ENCODE data around the gene PNLIPRP2. TPM values are rescaled to one million over a fixed set of nuclear protein-coding genes. Genes with fewer than 3 reads are reported as not detected.
A peak's percentile ranks its signal among the peaks of the same experiment; 100 is the strongest.

Gene PNLIPRP2
- total RNA-seq, 1 experiment from 2014 or later: 0.28 TPM

DNA sequence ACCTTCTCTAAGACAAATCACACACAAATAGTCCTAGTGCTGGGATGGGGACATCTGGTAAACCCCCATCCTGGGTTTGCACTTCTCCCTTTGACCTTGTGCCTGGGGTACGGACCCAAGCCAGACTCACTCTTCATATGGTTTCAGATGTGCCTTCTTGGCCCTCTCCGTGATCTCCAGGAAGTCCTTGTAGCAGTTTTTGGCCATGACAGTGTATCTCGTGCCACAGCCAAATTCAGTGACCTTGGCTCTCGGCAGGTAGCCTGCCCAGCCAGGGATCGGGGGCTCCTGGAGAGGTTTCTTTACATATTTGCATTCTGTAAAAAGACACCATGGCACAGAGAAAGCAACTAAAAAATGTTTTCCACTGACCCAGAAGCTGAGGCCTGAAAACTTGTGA is 43.9 kb downstream of the PNLIPRP2 start:
- TF ChIP-seq RORB (CRISPR knock-in tag; IDR thresholded peaks at IDR 0.05) (no peak), ZNF423 (CRISPR knock-in tag; IDR thresholded peaks at IDR 0.05) (0 out of 2 replicates have a peak, but pooled peaks have one; percentile 9)
- TF ChIP-seq, protein P1, sequence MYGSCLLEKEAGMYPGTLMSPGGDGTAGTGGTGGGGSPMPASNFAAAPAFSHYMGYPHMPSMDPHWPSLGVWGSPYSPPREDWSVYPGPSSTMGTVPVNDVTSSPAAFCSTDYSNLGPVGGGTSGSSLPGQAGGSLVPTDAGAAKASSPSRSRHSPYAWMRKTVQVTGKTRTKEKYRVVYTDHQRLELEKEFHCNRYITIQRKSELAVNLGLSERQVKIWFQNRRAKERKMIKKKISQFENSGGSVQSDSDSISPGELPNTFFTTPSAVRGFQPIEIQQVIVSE (CRISPR knock-in tag; IDR thresholded peaks at IDR 0.05; ENCODE audit: borderline replicate concordance): no peak
- Mint-ChIP-seq H3K4me1 (peaks cover 23% of the 10 kb centered on the region), H3K4me3 (no peak overlapping the region), H3K36me3 (peaks cover 32% of the 10 kb centered on the region), H3K27me3 (ENCODE audit: low read depth) (no peaks in the 10 kb centered on the region), H3K27ac (peak overlapping the region; percentile 29; the same call in 1 of the 2 replicates), H3K9me3 (peaks cover 6% of the 10 kb centered on the region)
- POLR2A ChIA-PET: no interaction called here
- ATAC-seq (no peak), DNase-seq (ENCODE audit: low spot score) (no peak)
- CTCF ChIA-PET: no interaction called here

DNA sequence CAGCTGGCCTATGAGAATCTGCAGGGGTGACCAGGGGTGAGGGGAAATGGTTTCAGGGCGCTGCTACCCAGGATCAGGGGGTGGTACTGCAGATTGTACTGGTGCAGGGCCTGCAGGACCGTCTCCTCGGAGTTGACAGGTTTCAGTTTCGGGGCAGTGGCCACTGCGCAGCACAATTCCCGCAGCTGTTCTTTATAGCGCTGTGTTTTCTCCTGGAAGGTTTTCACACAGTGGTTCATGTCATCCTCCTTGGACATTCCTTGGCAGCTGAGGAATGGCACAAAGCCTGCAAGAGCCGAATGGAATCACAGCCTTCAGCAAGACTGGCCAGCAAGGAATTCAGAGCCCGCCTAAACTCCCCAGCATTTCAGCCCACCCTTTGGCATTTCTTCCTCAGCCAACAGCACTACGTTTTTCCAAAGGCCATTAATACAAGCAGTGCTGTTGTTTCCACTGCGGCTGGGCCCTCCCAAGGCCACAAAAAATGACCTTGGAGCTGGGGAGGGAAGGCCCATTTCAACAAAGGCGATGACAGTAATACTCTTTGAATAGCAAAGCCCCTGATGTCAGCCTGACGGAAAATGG is 44.9 kb downstream of the PNLIPRP2 start:
- H3K9me3 Mint-ChIP-seq: peaks cover 6% of the 10 kb centered on the region
- no peak for ATAC-seq
- H3K27me3 Mint-ChIP-seq (ENCODE audit: low read depth): no peaks in the 10 kb centered on the region
- no peak overlapping the region for H3K4me3 Mint-ChIP-seq
- H3K36me3 Mint-ChIP-seq: peaks cover 32% of the 10 kb centered on the region
- TF ChIP-seq, protein P2, sequence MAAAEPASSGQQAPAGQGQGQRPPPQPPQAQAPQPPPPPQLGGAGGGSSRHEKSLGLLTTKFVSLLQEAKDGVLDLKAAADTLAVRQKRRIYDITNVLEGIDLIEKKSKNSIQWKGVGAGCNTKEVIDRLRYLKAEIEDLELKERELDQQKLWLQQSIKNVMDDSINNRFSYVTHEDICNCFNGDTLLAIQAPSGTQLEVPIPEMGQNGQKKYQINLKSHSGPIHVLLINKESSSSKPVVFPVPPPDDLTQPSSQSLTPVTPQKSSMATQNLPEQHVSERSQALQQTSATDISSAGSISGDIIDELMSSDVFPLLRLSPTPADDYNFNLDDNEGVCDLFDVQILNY (CRISPR knock-in tag; IDR thresholded peaks at IDR 0.05): no peak
- 0 out of 2 replicates have a peak, but pooled peaks have one; percentile 23 for TF ChIP-seq GABPB1 (CRISPR knock-in tag; IDR thresholded peaks at IDR 0.05)
- TF ChIP-seq TP53 (CRISPR knock-in tag; IDR thresholded peaks at IDR 0.05): no peak
- TF ChIP-seq ZNF416 (CRISPR knock-in tag; IDR thresholded peaks at IDR 0.05): no peak
- TF ChIP-seq, protein P3, sequence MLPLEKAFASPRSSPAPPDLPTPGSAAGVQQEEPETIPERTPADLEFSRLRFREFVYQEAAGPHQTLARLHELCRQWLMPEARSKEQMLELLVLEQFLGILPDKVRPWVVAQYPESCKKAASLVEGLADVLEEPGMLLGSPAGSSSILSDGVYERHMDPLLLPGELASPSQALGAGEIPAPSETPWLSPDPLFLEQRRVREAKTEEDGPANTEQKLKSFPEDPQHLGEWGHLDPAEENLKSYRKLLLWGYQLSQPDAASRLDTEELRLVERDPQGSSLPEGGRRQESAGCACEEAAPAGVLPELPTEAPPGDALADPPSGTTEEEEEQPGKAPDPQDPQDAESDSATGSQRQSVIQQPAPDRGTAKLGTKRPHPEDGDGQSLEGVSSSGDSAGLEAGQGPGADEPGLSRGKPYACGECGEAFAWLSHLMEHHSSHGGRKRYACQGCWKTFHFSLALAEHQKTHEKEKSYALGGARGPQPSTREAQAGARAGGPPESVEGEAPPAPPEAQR (CRISPR knock-in tag; IDR thresholded peaks at IDR 0.05): no peak
- peaks cover 27% of the 10 kb centered on the region for H3K4me1 Mint-ChIP-seq
- POLR2A ChIA-PET: no interaction called here
- H3K27ac Mint-ChIP-seq: no peak overlapping the region
- no peak for DNase-seq (ENCODE audit: low spot score)
- CTCF ChIA-PET: no interaction called here

DNA sequence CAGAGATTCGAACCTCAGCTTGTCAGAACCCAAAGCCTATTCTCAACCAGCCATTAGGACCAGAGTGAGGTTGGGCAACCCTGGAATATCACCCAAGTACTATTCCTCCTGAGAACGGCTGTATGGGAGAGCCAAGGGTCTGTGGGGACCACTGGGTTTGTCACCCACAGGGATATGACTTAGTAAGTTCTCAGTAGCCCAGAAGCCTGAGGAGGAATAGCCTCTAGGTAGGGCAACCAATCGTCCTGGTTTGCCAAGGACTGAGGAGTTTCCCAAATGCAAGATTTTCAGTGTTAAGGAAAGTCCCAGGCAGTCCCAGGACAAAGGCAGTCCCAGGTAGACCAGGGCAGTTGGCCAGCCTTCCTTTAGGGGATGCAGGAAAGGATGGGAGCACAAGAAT is 46.7 kb downstream of the PNLIPRP2 start:
- Mint-ChIP-seq H3K27me3 (ENCODE audit: low read depth) (no peaks in the 10 kb centered on the region), H3K9me3 (peaks cover 6% of the 10 kb centered on the region), H3K4me3 (no peak overlapping the region), H3K36me3 (peaks cover 30% of the 10 kb centered on the region), H3K27ac (no peak overlapping the region), H3K4me1 (peaks cover 40% of the 10 kb centered on the region)
- ChIA-PET POLR2A (no interaction called here), CTCF (no interaction called here)
- ATAC-seq (no peak), DNase-seq (ENCODE audit: low spot score) (no peak)
- TF ChIP-seq, protein P4, sequence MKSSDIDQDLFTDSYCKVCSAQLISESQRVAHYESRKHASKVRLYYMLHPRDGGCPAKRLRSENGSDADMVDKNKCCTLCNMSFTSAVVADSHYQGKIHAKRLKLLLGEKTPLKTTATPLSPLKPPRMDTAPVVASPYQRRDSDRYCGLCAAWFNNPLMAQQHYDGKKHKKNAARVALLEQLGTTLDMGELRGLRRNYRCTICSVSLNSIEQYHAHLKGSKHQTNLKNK (CRISPR knock-in tag; IDR thresholded peaks at IDR 0.05): no peak
- TF ChIP-seq, protein P5, sequence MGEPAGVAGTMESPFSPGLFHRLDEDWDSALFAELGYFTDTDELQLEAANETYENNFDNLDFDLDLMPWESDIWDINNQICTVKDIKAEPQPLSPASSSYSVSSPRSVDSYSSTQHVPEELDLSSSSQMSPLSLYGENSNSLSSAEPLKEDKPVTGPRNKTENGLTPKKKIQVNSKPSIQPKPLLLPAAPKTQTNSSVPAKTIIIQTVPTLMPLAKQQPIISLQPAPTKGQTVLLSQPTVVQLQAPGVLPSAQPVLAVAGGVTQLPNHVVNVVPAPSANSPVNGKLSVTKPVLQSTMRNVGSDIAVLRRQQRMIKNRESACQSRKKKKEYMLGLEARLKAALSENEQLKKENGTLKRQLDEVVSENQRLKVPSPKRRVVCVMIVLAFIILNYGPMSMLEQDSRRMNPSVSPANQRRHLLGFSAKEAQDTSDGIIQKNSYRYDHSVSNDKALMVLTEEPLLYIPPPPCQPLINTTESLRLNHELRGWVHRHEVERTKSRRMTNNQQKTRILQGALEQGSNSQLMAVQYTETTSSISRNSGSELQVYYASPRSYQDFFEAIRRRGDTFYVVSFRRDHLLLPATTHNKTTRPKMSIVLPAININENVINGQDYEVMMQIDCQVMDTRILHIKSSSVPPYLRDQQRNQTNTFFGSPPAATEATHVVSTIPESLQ (CRISPR knock-in tag; IDR thresholded peaks at IDR 0.05): no peak
- no peak for TF ChIP-seq CBFB (CRISPR knock-in tag; IDR thresholded peaks at IDR 0.05; ENCODE audit: low read depth)
- no peak for TF ChIP-seq ELF4 (CRISPR knock-in tag; IDR thresholded peaks at IDR 0.05; ENCODE audit: low read depth)
- no peak for TF ChIP-seq IRF2 (CRISPR knock-in tag; IDR thresholded peaks at IDR 0.05; ENCODE audit: borderline replicate concordance, low read depth)
- TF ChIP-seq, protein P6, sequence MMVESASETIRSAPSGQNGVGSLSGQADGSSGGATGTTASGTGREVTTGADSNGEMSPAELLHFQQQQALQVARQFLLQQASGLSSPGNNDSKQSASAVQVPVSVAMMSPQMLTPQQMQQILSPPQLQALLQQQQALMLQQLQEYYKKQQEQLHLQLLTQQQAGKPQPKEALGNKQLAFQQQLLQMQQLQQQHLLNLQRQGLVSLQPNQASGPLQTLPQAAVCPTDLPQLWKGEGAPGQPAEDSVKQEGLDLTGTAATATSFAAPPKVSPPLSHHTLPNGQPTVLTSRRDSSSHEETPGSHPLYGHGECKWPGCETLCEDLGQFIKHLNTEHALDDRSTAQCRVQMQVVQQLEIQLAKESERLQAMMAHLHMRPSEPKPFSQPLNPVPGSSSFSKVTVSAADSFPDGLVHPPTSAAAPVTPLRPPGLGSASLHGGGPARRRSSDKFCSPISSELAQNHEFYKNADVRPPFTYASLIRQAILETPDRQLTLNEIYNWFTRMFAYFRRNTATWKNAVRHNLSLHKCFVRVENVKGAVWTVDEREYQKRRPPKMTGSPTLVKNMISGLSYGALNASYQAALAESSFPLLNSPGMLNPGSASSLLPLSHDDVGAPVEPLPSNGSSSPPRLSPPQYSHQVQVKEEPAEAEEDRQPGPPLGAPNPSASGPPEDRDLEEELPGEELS (CRISPR knock-in tag; IDR thresholded peaks at IDR 0.05): no peak
- TF ChIP-seq, protein P7, sequence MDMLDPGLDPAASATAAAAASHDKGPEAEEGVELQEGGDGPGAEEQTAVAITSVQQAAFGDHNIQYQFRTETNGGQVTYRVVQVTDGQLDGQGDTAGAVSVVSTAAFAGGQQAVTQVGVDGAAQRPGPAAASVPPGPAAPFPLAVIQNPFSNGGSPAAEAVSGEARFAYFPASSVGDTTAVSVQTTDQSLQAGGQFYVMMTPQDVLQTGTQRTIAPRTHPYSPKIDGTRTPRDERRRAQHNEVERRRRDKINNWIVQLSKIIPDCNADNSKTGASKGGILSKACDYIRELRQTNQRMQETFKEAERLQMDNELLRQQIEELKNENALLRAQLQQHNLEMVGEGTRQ (CRISPR knock-in tag; IDR thresholded peaks at IDR 0.05): no peak
- no peak for TF ChIP-seq SMAD3 (CRISPR knock-in tag; IDR thresholded peaks at IDR 0.05; ENCODE audit: borderline replicate concordance)
- no peak for TF ChIP-seq ETV6 (CRISPR knock-in tag; IDR thresholded peaks at IDR 0.05)
- TF ChIP-seq ZNF121 (CRISPR knock-in tag; IDR thresholded peaks at IDR 0.05): no peak
- TF ChIP-seq, protein P8, sequence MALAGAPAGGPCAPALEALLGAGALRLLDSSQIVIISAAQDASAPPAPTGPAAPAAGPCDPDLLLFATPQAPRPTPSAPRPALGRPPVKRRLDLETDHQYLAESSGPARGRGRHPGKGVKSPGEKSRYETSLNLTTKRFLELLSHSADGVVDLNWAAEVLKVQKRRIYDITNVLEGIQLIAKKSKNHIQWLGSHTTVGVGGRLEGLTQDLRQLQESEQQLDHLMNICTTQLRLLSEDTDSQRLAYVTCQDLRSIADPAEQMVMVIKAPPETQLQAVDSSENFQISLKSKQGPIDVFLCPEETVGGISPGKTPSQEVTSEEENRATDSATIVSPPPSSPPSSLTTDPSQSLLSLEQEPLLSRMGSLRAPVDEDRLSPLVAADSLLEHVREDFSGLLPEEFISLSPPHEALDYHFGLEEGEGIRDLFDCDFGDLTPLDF (CRISPR knock-in tag; IDR thresholded peaks at IDR 0.05): no peak
